ENCODE data around the gene MED27.

DNA sequence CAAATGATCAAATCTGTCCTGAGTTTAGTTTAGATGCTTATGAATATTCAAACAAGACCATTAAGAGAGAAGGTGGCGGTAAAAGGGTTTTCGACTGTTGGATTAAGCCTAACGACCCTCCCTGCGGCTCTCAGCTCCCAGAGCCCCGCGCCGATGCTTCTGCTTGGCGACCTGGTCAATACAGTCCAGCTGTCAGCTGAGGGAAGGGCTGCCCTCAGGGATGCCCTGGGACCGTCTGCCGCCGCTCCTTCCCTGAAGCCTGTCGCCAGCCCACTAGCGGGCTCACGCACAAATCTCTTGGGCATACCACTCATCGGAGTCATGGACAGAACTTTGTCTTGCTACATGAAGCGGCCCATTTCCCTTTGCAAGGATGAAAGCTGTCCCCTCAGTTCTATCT lies 203.2 kb downstream of the MED27 start:
- no peak for TF ChIP-seq EP300 (IDR thresholded peaks at IDR 0.05)
- TF ChIP-seq POLR2A (IDR thresholded peaks at IDR 0.05; ENCODE audit: low read depth): no peak
- TF ChIP-seq CTCF (IDR thresholded peaks at IDR 0.05): no peak
- no peak for TF ChIP-seq POLR2AphosphoS5 (IDR thresholded peaks at IDR 0.05)
